Astrocyte of the spinal cord (primary cell): ENCODE data around the gene CAV3.

ENCODE experiments used
- DNase-seq: peaks from one replicate; pipeline ENCODE4 v3.0.0; 2011; ENCODE audit warnings: low read depth, low spot score
- H3K4me3 ChIP-seq: 2 replicates; pipeline ENCODE4 v1.5.1; 2011; ENCODE audit warnings: low read depth, mild to moderate bottlenecking, low read length, moderate library complexity
- CTCF ChIP-seq: IDR thresholded peaks from 2 replicates; pipeline ENCODE4 v1.5.1; 2012; ENCODE audit warnings: low read depth, mild to moderate bottlenecking, low read length, inconsistent platforms
- in situ Hi-C: cut with HindIII; loops from 2 replicates; pipeline ENCODE4 v1.10.0; 2017; ENCODE audit warnings: low sequenced_read_pairs

Gene CAV3

GRCh38 chr3:8760091-8760490 lies 26.5 kb downstream of the CAV3 start:
- no peak overlapping the region for H3K4me3 ChIP-seq
- DNase-seq, result no peak
- TF ChIP-seq CTCF, result no peak
- in situ Hi-C loops, result no loop called here

GRCh38 chr3:8760506-8760905 lies 26.9 kb downstream of the CAV3 start:
- no peak for DNase-seq
- no peak overlapping the region for H3K4me3 ChIP-seq
- no peak for TF ChIP-seq CTCF
- in situ Hi-C loops, result no loop called here

GRCh38 chr3:8761866-8762265 lies 28.3 kb downstream of the CAV3 start:
- no peak for DNase-seq
- TF ChIP-seq CTCF, result no peak
- H3K4me3 ChIP-seq, result no peak overlapping the region
- in situ Hi-C loops, result no loop called here

GRCh38 chr3:8762607-8763377 lies 29.2 kb downstream of the CAV3 start:
- no peak for DNase-seq
- no peak for TF ChIP-seq CTCF
- in situ Hi-C loops, result no loop called here
- H3K4me3 ChIP-seq, result no peak overlapping the region

GRCh38 chr3:8764528-8764927 lies 30.9 kb downstream of the CAV3 start:
- DNase-seq, result no peak
- in situ Hi-C loops, result no loop called here
- no peak overlapping the region for H3K4me3 ChIP-seq
- TF ChIP-seq CTCF, result no peak

GRCh38 chr3:8765528-8765927 lies 31.9 kb downstream of the CAV3 start:
- TF ChIP-seq CTCF, result no peak
- DNase-seq, result no peak
- in situ Hi-C loops, result no loop called here
- H3K4me3 ChIP-seq, result no peak overlapping the region
